NCI-H460 (cell line): ENCODE measurements around the gene PDCD1. TPM values are rescaled to one million over a fixed set of nuclear protein-coding genes. Genes with fewer than 3 reads are reported as not detected.
"Not testable (repeated sequence)": the region's sequence is repeated elsewhere in the genome, so short reads cannot be mapped to it uniquely, and the experiment has no call there.

Experiments
- DNase-seq: peaks from one replicate; pipeline ENCODE4 v3.0.0-alpha.2; 2016; ENCODE audit warnings: low read depth; ENCODE audit errors: extremely low read depth
- total RNA-seq: library from RNA; depleted of rRNA; stranded (reverse); fragments of >200 nt; shearing (Covaris generic); gene quantifications from 2 replicates; pipeline ENCODE4 v1.2.3, GENCODE V29; 2014

The PDCD1 gene
- total RNA-seq, 1 experiment from 2014 or later, result not detected

- no peak for DNase-seq
Measured at GRCh38 chr2:241841181-241842066, 17.3 kb downstream of the PDCD1 start.

GRCh38 chr2:241837197-241837965 is 21.3 kb downstream of the PDCD1 start:
- DNase-seq, result no peak

- no peak for DNase-seq
Measured at GRCh38 chr2:241836292-241836691, 22.4 kb downstream of the PDCD1 start.

- no peak for DNase-seq
Measured at GRCh38 chr2:241835611-241836010, 23.1 kb downstream of the PDCD1 start.

GRCh38 chr2:241834527-241835210 is 24.0 kb downstream of the PDCD1 start:
- no peak for DNase-seq

- not testable (repeated sequence) for DNase-seq
Measured at GRCh38 chr2:241833756-241834526, 24.8 kb downstream of the PDCD1 start.

GRCh38 chr2:241833101-241833663 is 25.5 kb downstream of the PDCD1 start:
- DNase-seq, result no peak

- no peak for DNase-seq
Measured at GRCh38 chr2:241827394-241827793, 31.3 kb downstream of the PDCD1 start.

GRCh38 chr2:241823531-241824437 is 34.9 kb downstream of the PDCD1 start:
- DNase-seq, result not testable (repeated sequence)

- DNase-seq, result no peak
Measured at GRCh38 chr2:241822264-241822623, 36.5 kb downstream of the PDCD1 start.

- no peak for DNase-seq
Measured at GRCh38 chr2:241821460-241822263, 37.0 kb downstream of the PDCD1 start.

GRCh38 chr2:241820625-241821384 is 37.9 kb downstream of the PDCD1 start:
- no peak for DNase-seq

- not testable (repeated sequence) for DNase-seq
Measured at GRCh38 chr2:241819947-241820624, 38.6 kb downstream of the PDCD1 start.

- DNase-seq, result no peak
Measured at GRCh38 chr2:241818943-241819270, 39.8 kb downstream of the PDCD1 start.

GRCh38 chr2:241818229-241818942 is 40.3 kb downstream of the PDCD1 start:
- DNase-seq, result no peak

- DNase-seq, result not testable (repeated sequence)
Measured at GRCh38 chr2:241817821-241818215, 40.9 kb downstream of the PDCD1 start.
